ENCODE results near the gene AGT. TPM values are rescaled to one million over a fixed set of nuclear protein-coding genes. Genes with fewer than 3 reads are reported as not detected.

Gene AGT
- total and polyA plus RNA-seq, 2 experiments from 2014 or later = 0.11 TPM; not detected in 1

DNA sequence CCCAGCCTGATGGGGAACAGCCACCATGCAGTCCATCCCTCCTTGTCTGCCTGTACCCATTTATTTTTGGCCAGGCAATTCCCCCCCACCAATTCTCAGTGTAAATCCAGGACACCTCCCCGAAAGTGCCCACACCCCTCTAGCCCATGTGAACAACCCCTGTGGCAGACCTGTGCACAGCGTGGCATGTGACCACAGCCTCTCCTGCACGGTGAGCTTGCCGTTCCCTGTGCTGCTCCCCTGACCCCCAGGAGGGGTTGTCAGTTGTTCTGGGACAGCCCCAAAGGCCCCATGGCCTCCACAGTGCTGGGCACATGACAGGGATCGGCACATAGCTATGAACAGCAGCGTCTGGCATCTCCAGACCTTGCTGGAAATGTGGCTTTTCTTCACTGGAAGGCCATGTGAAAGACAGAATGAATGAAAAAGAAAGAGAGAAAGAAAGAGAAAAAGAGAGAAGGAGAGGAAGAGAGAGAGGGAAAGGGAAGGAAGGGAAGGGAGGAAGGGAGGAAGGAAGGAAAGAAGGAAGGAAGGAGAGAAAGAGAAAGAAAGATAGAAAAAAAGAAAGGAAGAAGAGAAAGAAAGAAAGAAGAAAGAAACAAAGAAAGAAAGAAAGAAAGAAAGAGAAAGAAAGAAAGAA, 37.2 kb upstream of the AGT start (continued):
- no peak for TF ChIP-seq EZH2 (IDR thresholded peaks at IDR 0.05; ENCODE audit: low read depth, unreplicated experiment)
- TF ChIP-seq ZNF114 (CRISPR knock-in tag; IDR thresholded peaks at IDR 0.05) = no peak
- TF ChIP-seq, protein P1, sequence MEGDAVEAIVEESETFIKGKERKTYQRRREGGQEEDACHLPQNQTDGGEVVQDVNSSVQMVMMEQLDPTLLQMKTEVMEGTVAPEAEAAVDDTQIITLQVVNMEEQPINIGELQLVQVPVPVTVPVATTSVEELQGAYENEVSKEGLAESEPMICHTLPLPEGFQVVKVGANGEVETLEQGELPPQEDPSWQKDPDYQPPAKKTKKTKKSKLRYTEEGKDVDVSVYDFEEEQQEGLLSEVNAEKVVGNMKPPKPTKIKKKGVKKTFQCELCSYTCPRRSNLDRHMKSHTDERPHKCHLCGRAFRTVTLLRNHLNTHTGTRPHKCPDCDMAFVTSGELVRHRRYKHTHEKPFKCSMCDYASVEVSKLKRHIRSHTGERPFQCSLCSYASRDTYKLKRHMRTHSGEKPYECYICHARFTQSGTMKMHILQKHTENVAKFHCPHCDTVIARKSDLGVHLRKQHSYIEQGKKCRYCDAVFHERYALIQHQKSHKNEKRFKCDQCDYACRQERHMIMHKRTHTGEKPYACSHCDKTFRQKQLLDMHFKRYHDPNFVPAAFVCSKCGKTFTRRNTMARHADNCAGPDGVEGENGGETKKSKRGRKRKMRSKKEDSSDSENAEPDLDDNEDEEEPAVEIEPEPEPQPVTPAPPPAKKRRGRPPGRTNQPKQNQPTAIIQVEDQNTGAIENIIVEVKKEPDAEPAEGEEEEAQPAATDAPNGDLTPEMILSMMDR (conservative IDR thresholded peaks at IDR 0.05; ENCODE audit: low read depth in 2 of 2) = no peak
- TF ChIP-seq EZH2phosphoT487 (IDR thresholded peaks at IDR 0.05; ENCODE audit: unreplicated experiment) = no peak
- TF ChIP-seq STAT1 (IDR thresholded peaks at IDR 0.05; ENCODE audit: unreplicated experiment) = no peak
- TF ChIP-seq JUNB (IDR thresholded peaks at IDR 0.05; ENCODE audit: unreplicated experiment) = no peak
- TF ChIP-seq CREB1 (CRISPR knock-in tag; IDR thresholded peaks at IDR 0.05; ENCODE audit: low read depth) = no peak
- no peak for TF ChIP-seq POLR2AphosphoS5 (IDR thresholded peaks at IDR 0.05; ENCODE audit: low read depth)
- TF ChIP-seq NANOG (IDR thresholded peaks at IDR 0.05; ENCODE audit: borderline replicate concordance) = no peak

DNA sequence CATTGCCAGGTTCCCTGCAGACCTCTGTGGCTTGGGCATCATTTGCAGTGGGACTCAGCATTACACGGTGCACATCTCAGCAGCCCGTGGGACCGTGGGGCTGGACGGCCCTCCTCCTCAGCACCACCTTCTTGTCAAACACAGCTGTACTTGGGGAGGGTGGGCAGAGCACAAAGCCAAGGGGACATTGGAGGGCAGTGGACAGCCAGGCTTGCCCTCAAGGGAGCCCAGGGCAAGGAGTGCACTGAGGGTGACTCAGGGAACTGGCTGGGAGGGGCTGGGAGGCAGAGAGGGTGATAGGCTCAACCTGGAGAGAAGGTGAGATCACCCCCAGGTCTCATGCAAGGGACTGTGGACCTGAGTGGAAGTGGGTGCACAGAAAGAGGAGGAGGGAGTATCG, 36.7 kb upstream of the AGT start:
- peaks cover 4% of the 10 kb centered on the region; the same call in 1 of the 2 replicates for H3K27me3 ChIP-seq (ENCODE audit: insufficient read depth)
- ATAC-seq = no peak
- H3K4me3 ChIP-seq = no peak overlapping the region
- peak overlapping the region; percentile 3; the same call in 1 of the 2 replicates for H2AFZ ChIP-seq
- Mint-ChIP-seq H3K9me3 (no peaks in the 10 kb centered on the region), H3K36me3 (ENCODE audit: low read depth) (no peaks in the 10 kb centered on the region), H3K27me3 (ENCODE audit: insufficient read depth, low read depth, poor library complexity) (peaks cover 24% of the 10 kb centered on the region), H3K4me1 (peaks cover 52% of the 10 kb centered on the region), H3K4me3 (no peak overlapping the region), H3K27ac (no peak overlapping the region)
- H3K4me2 ChIP-seq = no peak overlapping the region
- no peaks in the 10 kb centered on the region for H3K9me2 ChIP-seq (ENCODE audit: insufficient read depth)
- no peaks in the 10 kb centered on the region for H4K20me1 ChIP-seq (replicated peaks; ENCODE audit: insufficient read depth)
- no peaks in the 10 kb centered on the region for H3K79me2 ChIP-seq (replicated peaks; ENCODE audit: insufficient read depth)
- no peak for DNase-seq (ENCODE audit: low spot score)
- no peaks in the 10 kb centered on the region for H3K36me3 ChIP-seq (ENCODE audit: insufficient read depth)
- H3F3A ChIP-seq (replicated peaks; ENCODE audit: low read depth) = no peaks in the 10 kb centered on the region; the same call in 1 of the 2 replicates
- H3K27ac ChIP-seq (ENCODE audit: low read depth) = no peak overlapping the region
- H3K4me1 ChIP-seq (ENCODE audit: insufficient read depth) = peaks cover 40% of the 10 kb centered on the region
- TF ChIP-seq, protein P2, sequence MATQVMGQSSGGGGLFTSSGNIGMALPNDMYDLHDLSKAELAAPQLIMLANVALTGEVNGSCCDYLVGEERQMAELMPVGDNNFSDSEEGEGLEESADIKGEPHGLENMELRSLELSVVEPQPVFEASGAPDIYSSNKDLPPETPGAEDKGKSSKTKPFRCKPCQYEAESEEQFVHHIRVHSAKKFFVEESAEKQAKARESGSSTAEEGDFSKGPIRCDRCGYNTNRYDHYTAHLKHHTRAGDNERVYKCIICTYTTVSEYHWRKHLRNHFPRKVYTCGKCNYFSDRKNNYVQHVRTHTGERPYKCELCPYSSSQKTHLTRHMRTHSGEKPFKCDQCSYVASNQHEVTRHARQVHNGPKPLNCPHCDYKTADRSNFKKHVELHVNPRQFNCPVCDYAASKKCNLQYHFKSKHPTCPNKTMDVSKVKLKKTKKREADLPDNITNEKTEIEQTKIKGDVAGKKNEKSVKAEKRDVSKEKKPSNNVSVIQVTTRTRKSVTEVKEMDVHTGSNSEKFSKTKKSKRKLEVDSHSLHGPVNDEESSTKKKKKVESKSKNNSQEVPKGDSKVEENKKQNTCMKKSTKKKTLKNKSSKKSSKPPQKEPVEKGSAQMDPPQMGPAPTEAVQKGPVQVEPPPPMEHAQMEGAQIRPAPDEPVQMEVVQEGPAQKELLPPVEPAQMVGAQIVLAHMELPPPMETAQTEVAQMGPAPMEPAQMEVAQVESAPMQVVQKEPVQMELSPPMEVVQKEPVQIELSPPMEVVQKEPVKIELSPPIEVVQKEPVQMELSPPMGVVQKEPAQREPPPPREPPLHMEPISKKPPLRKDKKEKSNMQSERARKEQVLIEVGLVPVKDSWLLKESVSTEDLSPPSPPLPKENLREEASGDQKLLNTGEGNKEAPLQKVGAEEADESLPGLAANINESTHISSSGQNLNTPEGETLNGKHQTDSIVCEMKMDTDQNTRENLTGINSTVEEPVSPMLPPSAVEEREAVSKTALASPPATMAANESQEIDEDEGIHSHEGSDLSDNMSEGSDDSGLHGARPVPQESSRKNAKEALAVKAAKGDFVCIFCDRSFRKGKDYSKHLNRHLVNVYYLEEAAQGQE (IDR thresholded peaks at IDR 0.05; ENCODE audit: unreplicated experiment) = no peak
- no peak for TF ChIP-seq STAT1 (IDR thresholded peaks at IDR 0.05; ENCODE audit: unreplicated experiment)
- TF ChIP-seq, protein P1 (conservative IDR thresholded peaks at IDR 0.05; ENCODE audit: low read depth in 2 of 2) = no peak
- no peak for TF ChIP-seq ZNF331 (CRISPR knock-in tag; IDR thresholded peaks at IDR 0.05; ENCODE audit: low read depth)
